ENCODE results near the gene NARF. TPM values are rescaled to one million over a fixed set of nuclear protein-coding genes. Genes with fewer than 3 reads are reported as not detected.

NARF gene
- total and polyA plus RNA-seq, 2 of the 8 experiments (the other 6 are each of a cell fraction or from before 2014, with no cell fraction given), result 97.4 to 131 TPM

- H3K4me3 ChIP-seq (ENCODE audit: extremely low read depth in 1 of 4, insufficient read depth in 2 of 4, low read depth in 3 of 4, low read length in 4 of 4), result no peak overlapping the region
- H2BK20ac ChIP-seq (ENCODE audit: low read length), result no peak overlapping the region
- H2AFZ ChIP-seq (ENCODE audit: low read length), result no peak overlapping the region
- H3K9me3 ChIP-seq (ENCODE audit: insufficient read depth in 2 of 2, low read depth in 1 of 2, low read length in 1 of 2), result no peaks in the 10 kb centered on the region
- H3K4me2 ChIP-seq (ENCODE audit: insufficient read depth in 1 of 2, low read depth in 2 of 2, low read length in 2 of 2), result no peak overlapping the region
- CTCF ChIA-PET (ENCODE audit: partially characterized antibody), result interaction anchor here (1.3 to 1.7 kb wide), 2 partner anchors 23 to 179 kb away, joined by 3 to 5 read pairs; no protein-coding TSS in a partner anchor
- H3K79me1 ChIP-seq (ENCODE audit: low read depth, low read length), result peaks cover 14% of the 10 kb centered on the region
- no peak overlapping the region for H3K14ac ChIP-seq (ENCODE audit: insufficient read length)
- no peak overlapping the region for H2BK5ac ChIP-seq (ENCODE audit: low read depth, low read length)
- no peak overlapping the region for H2AK5ac ChIP-seq (ENCODE audit: low read depth, low read length)
- H4K20me1 ChIP-seq (replicated peaks in 1 of 2; ENCODE audit: control insufficient read depth in 1 of 2, insufficient read depth in 2 of 2, low read length in 2 of 2), result peaks cover 32 to 43% of the 10 kb centered on the region in 2 experiments
- H3K79me2 ChIP-seq (ENCODE audit: control insufficient read depth in 1 of 2, insufficient read depth in 2 of 2, low read length in 2 of 2), result peaks cover 42 to 99% of the 10 kb centered on the region in 2 experiments
- H3K27ac ChIP-seq (ENCODE audit: low read depth, low read length), result no peak overlapping the region
- H2BK12ac ChIP-seq (ENCODE audit: low read depth, low read length), result no peak overlapping the region
- no peak overlapping the region for H3K9ac ChIP-seq (replicated peaks in 1 of 4; ENCODE audit: extremely low read depth in 1 of 4, low read depth in 3 of 4, low read length in 3 of 4)
- no peak overlapping the region for H3K18ac ChIP-seq (ENCODE audit: extremely low read depth, low read length)
- H3K23me2 ChIP-seq (ENCODE audit: low read depth, low read length), result no peaks in the 10 kb centered on the region; the same call in 1 of the 2 replicates
- H4K8ac ChIP-seq (ENCODE audit: extremely low read depth, insufficient read depth, low read length), result no peak overlapping the region
- no peak overlapping the region for H2BK15ac ChIP-seq (ENCODE audit: low read length)
- H4K5ac ChIP-seq (ENCODE audit: insufficient read length, low read depth, low read length), result no peak overlapping the region
- H2BK120ac ChIP-seq (replicated peaks; ENCODE audit: low read depth, low read length), result no peak overlapping the region
- POLR2A ChIA-PET (ENCODE audit: partially characterized antibody), result interaction anchor here (1.0 kb wide), 1 partner anchor 10 kb away, joined by 3 read pairs; no protein-coding TSS in a partner anchor
- H4K91ac ChIP-seq (replicated peaks; ENCODE audit: insufficient read length, low read length), result no peak overlapping the region
- H3K36me3 ChIP-seq (ENCODE audit: control insufficient read depth in 2 of 4, insufficient read depth in 4 of 4, low read length in 3 of 4), result no peaks in the 10 kb centered on the region
- DNase-seq (ENCODE audit: low read depth in 1 of 2, low spot score in 2 of 2), result no peak
- H3K23ac ChIP-seq (ENCODE audit: insufficient read length), result no peak overlapping the region
- H3K27me3 ChIP-seq (replicated peaks in 1 of 4; ENCODE audit: control insufficient read depth in 3 of 4, extremely low read depth in 1 of 4, insufficient read depth in 3 of 4, low read length in 3 of 4), result no peaks in the 10 kb centered on the region
- 91% methylated on average over 7 of the region's 7 CpGs; no CpG with 5 or more reads in 1 of the 2 experiments for WGBS, 2 experiments (ENCODE audit: extremely low coverage in 1 of 2, insufficient coverage in 1 of 2, insufficient read length in 1 of 2, insufficient replicate concordance in 2 of 2, low coverage in 1 of 2, low lambda C conversion rate in 2 of 2, missing lambda C conversion rate in 1 of 2)
- no peak for FAIRE-seq
- H3K56ac ChIP-seq (replicated peaks; ENCODE audit: insufficient read length, low read depth, low read length), result no peak overlapping the region
- no peak overlapping the region for H3K4ac ChIP-seq (replicated peaks; ENCODE audit: insufficient read length, low read depth, low read length)
- H3K4me1 ChIP-seq (replicated peaks in 1 of 4; ENCODE audit: control insufficient read depth in 3 of 4, insufficient read depth in 4 of 4, low read length in 3 of 4), result peaks cover 1 to 10% (median 6%) of the 10 kb centered on the region in 4 experiments; a peak in 6 of 7 replicates
- TF ChIP-seq POLR2AphosphoS5 (IDR thresholded peaks at IDR 0.05; ENCODE audit: low read depth, low read length) (no peak), BCL11A (IDR thresholded peaks at IDR 0.05; ENCODE audit: low read depth in 2 of 2, low read length in 2 of 2) (no peak), SIN3A (conservative IDR thresholded peaks at IDR 0.05 in 1 of 2, IDR thresholded peaks at IDR 0.05 in 1 of 2; ENCODE audit: low read depth in 1 of 2, low read length in 2 of 2) (no peak), TCF12 (IDR thresholded peaks at IDR 0.05; ENCODE audit: low read depth, low read length) (no peak), ZNF274 (IDR thresholded peaks at IDR 0.05; ENCODE audit: borderline replicate concordance, extremely low read depth, low read length) (no peak), TBP (IDR thresholded peaks at IDR 0.05; ENCODE audit: low read depth, low read length) (no peak), SUZ12 (IDR thresholded peaks at IDR 0.05; ENCODE audit: low read length) (no peak), POLR2A (IDR thresholded peaks at IDR 0.05; ENCODE audit: control extremely low read depth in 1 of 2, low read depth in 2 of 2, low read length in 2 of 2) (no peak), KDM5A (IDR thresholded peaks at IDR 0.05; ENCODE audit: low read length) (no peak), TAF1 (IDR thresholded peaks at IDR 0.05; ENCODE audit: low read depth, low read length) (no peak), CEBPB (IDR thresholded peaks at IDR 0.05; ENCODE audit: low read depth, low read length) (no peak), TAF7 (optimal IDR thresholded peaks at IDR 0.05; ENCODE audit: borderline replicate concordance, low read depth, low read length) (no peak), CHD1 (IDR thresholded peaks at IDR 0.05; ENCODE audit: low read depth, low read length) (no peak), SP4 (IDR thresholded peaks at IDR 0.05; ENCODE audit: low read length) (no peak)
- TF ChIP-seq, protein P1, sequence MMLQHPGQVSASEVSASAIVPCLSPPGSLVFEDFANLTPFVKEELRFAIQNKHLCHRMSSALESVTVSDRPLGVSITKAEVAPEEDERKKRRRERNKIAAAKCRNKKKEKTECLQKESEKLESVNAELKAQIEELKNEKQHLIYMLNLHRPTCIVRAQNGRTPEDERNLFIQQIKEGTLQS (IDR thresholded peaks at IDR 0.05; ENCODE audit: insufficient read depth, low read depth, low read length), result no peak
Measured at GRCh38 chr17:82531431-82531881, 72.9 kb downstream of the NARF start.
